Nephron (organoid): ENCODE results near the gene KIRREL3.

Source experiments
- H3K27ac Mint-ChIP-seq, 3 experiments: 2 replicates each; pipeline ENCODE4 v1.8.0; 2020; ENCODE audit warnings: mixed read lengths in 3 of 3, mild to moderate bottlenecking in 2 of 3, moderate library complexity in 1 of 3
- H3K27me3 Mint-ChIP-seq: 2 replicates; pipeline ENCODE4 v1.8.0; 2021; ENCODE audit warnings: low read depth, mild to moderate bottlenecking, moderate library complexity, mixed read lengths
- H3K36me3 Mint-ChIP-seq: 2 replicates; pipeline ENCODE4 v1.8.0; 2020; ENCODE audit warnings: low read depth, mixed read lengths
- H3K4me1 Mint-ChIP-seq: 2 replicates; pipeline ENCODE4 v1.8.0; 2020; ENCODE audit warnings: mixed read lengths
- H3K4me3 Mint-ChIP-seq, 3 experiments: 2 replicates each; pipeline ENCODE4 v1.8.0; 2020; ENCODE audit warnings: mild to moderate bottlenecking in 3 of 3, mixed read lengths in 3 of 3, moderate library complexity in 2 of 3
- H3K9me3 Mint-ChIP-seq: 2 replicates; pipeline ENCODE4 v1.8.0; 2020; ENCODE audit warnings: mixed read lengths
- CTCF ChIP-seq, 3 experiments: fragments of 200-600 bp; sonication (generic); IDR thresholded peaks; one replicate each; pipeline ENCODE4 v1.5.0; 2021; ENCODE audit warnings: antibody characterized with exemption in 3 of 3; ENCODE audit not compliant: unreplicated experiment in 3 of 3

KIRREL3 gene

GRCh38 chr11:126604461-126604860 is 396.1 kb downstream of the KIRREL3 start:
- Mint-ChIP-seq H3K4me3 (no peak overlapping the region), H3K27me3 (peaks cover 28% of the 10 kb centered on the region), H3K4me1 (peaks cover 67% of the 10 kb centered on the region), H3K27ac (no peak overlapping the region), H3K36me3 (no peaks in the 10 kb centered on the region), H3K9me3 (no peaks in the 10 kb centered on the region)
- TF ChIP-seq CTCF (IDR thresholded peaks at IDR 0.05; ENCODE audit: unreplicated experiment in 3 of 3): no peak

- H3K27me3 Mint-ChIP-seq: peaks cover 28% of the 10 kb centered on the region
- H3K36me3 Mint-ChIP-seq: no peaks in the 10 kb centered on the region
- peaks cover 67% of the 10 kb centered on the region for H3K4me1 Mint-ChIP-seq
- no peak overlapping the region for H3K27ac Mint-ChIP-seq
- H3K9me3 Mint-ChIP-seq: no peaks in the 10 kb centered on the region
- TF ChIP-seq CTCF (IDR thresholded peaks at IDR 0.05; ENCODE audit: unreplicated experiment in 3 of 3): no peak
- H3K4me3 Mint-ChIP-seq: no peak overlapping the region
These were observed 397.1 kb downstream of the KIRREL3 start for GRCh38 chr11:126603486-126603885.

- no peak for TF ChIP-seq CTCF (IDR thresholded peaks at IDR 0.05; ENCODE audit: unreplicated experiment in 3 of 3)
- Mint-ChIP-seq H3K4me3 (no peak overlapping the region), H3K27ac (peak overlapping the region; percentile 28 to 47 (median 39)), H3K36me3 (no peaks in the 10 kb centered on the region), H3K27me3 (peaks cover 33% of the 10 kb centered on the region), H3K9me3 (no peaks in the 10 kb centered on the region), H3K4me1 (peaks cover 63% of the 10 kb centered on the region)
These were observed 397.6 kb downstream of the KIRREL3 start for GRCh38 chr11:126602993-126603392.

- H3K27ac Mint-ChIP-seq: peak overlapping the region; percentile 28 to 64 (median 47)
- peaks cover 36% of the 10 kb centered on the region for H3K27me3 Mint-ChIP-seq
- TF ChIP-seq CTCF (IDR thresholded peaks at IDR 0.05; ENCODE audit: unreplicated experiment in 3 of 3): no peak
- H3K36me3 Mint-ChIP-seq: no peaks in the 10 kb centered on the region
- H3K9me3 Mint-ChIP-seq: no peaks in the 10 kb centered on the region
- no peak overlapping the region for H3K4me3 Mint-ChIP-seq
- H3K4me1 Mint-ChIP-seq: peaks cover 61% of the 10 kb centered on the region
These were observed 398.1 kb downstream of the KIRREL3 start for GRCh38 chr11:126602349-126602940.

GRCh38 chr11:126601550-126602215 is 398.9 kb downstream of the KIRREL3 start:
- peak overlapping the region in 1 of 3 experiments; percentile 13 for H3K4me3 Mint-ChIP-seq
- H3K9me3 Mint-ChIP-seq: no peaks in the 10 kb centered on the region
- H3K27ac Mint-ChIP-seq: peak overlapping the region in 2 of 3 experiments; percentile 22 to 64
- peaks cover 32% of the 10 kb centered on the region for H3K27me3 Mint-ChIP-seq
- H3K36me3 Mint-ChIP-seq: no peaks in the 10 kb centered on the region
- H3K4me1 Mint-ChIP-seq: peaks cover 53% of the 10 kb centered on the region
- no peak for TF ChIP-seq CTCF (IDR thresholded peaks at IDR 0.05; ENCODE audit: unreplicated experiment in 3 of 3)

GRCh38 chr11:126601136-126601535 is 399.4 kb downstream of the KIRREL3 start:
- Mint-ChIP-seq H3K9me3 (no peaks in the 10 kb centered on the region), H3K4me1 (peaks cover 48% of the 10 kb centered on the region), H3K4me3 (no peak overlapping the region), H3K27ac (peak overlapping the region in 2 of 3 experiments; percentile 10 to 35), H3K27me3 (peaks cover 38% of the 10 kb centered on the region), H3K36me3 (no peaks in the 10 kb centered on the region)
- TF ChIP-seq CTCF (IDR thresholded peaks at IDR 0.05; ENCODE audit: unreplicated experiment in 3 of 3): no peak
